Stimulated activated CD4-positive, alpha-beta T cell treated with anti-CD3 and anti-CD28 coated beads, Interleukin-4, amount 100 ng/mL, for 4 hours (primary cell): ENCODE measurements around the gene RPTN.
"Not testable (repeated sequence)": the region's sequence is repeated elsewhere in the genome, so short reads cannot be mapped to it uniquely, and the experiment has no call there.

Experiments used
- DNase-seq, 2 experiments: peaks; one replicate each; pipeline ENCODE4 v3.0.0-alpha.2; 2020

Gene RPTN

DNA sequence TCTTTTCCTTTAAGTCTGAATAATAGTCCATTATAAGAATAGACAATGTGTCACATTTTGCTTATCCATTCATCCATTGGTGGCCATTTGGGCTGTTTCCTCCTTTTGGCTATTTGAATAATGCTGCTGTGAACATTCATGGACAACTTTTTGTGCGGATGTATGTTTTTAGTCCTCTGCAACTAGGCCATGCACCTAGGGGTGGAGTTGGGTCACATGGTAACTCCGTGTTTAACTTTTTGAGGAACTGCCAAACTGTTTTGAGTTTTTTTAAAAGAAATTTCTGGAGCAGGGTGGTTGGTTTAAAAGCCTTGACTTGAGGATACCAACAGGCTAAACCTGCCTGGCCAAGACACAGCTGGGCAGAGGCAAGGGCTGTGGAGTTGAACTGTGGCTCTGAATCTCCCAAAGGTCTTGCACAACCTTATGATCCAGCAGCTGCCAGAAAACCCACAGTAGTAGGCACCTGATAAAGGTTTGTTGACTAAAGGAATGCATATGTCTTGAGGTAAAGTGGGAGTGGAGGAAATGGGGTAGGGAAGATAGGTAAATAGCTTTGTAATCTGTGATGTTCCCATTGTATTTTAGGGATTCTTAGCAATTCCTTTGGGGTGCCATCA lies 5.6 kb upstream of the RPTN start:
- no peak for DNase-seq

DNA sequence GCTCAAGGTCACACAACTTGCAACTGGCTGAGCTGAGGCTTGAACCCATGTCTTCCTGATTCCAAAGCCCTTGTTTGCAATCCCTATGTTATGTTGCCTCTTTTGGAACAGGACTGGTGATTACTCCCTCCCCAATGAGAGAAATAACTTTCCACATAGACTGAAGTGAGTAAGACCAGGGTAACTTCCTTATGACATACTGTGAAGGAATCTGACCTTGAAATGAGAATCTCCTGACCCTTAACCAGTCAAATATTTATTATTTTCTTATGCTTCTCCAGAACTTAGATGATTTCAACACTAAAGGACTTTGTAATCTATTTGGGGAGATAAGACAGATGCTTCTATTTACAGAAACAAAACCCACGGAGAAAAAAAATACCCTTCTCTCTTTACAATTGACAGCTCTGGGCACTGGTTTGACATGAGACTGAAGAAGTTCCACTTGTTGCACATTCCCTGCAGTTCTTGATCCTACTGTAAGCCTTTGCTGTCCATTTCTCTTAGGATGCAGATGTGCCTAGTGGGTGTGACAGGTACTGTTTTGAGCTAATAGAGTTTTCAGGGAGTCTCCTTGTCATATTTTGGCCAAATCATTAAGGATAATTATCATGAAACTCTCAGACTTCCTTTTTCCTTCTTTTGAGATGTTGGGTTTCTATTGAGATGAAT lies 3.9 kb upstream of the RPTN start:
- DNase-seq = no peak

DNA sequence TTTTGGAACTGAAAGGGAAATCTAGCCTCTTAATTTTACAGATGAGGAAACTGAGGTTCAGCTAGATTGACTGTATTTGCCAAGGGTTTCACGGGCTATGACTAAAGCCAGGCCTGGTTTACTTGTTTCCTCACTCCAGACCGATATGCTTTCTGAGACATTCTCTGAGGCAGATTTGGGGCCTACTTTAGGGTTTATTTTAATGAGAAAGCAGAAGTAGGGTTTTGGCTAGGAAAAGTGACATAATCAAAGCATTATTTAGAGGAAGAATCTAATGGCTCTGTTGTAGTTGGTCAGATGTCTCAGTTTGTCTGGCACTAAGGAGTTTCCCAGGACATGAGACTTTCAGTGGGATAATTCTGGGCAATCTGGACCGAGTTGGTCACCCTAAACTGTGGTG lies 1.5 kb upstream of the RPTN start:
- DNase-seq = no peak

DNA sequence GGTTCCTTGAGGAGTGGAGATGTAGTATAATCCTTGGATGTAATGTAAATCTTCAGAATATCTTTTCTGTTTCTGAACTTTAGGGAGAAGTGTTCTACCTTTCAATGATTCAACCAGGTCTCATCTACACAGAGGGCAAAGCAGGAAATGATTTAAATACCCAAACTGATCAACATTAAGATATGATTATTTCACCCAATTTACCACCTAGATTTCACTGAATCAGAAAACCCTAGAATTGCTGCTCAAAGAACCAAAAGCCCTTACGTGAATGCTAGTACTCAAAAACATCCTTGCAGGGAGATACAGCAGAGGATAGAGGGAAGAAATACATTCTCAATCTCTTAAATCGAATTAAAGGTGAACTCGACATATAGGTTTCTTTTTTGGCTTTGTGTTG lies 5.0 kb downstream of the RPTN start:
- DNase-seq = no peak

DNA sequence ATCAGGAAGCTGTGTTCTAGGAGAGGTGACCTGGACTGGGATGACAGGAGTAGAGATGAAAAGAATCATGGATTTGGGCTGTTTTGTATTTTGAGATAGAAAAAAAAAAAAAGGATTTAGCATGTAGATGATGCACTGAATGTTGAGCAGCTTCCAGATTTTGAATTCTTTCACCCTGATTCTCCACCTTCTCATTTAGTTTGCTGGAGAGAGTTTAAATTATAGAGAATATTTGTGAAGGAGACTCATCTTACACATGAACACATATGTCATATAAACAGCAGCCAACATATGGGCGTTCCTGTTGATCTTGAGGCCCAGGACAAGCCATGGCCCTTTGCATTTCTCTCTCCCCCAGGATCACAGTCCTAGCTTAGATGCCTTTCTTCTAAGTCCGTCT lies 7.4 kb downstream of the RPTN start:
- no peak for DNase-seq

DNA sequence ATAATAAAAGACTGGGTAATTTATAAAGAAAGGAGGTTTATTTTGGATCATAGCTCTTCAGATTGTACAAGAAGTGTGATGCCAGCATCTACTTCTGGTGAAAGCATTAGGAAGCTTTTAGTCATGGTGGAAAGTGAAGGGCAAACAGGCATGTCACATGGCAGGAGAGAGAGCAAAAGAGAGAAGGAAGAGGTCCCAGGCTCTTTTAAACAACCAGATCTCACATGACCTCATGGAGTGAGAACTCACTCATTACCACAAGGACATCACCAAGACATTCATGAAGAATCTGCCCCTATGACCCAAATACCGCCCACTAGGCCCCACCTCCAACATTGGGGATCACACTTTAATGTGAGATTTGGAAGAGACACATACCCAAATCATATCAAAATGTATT lies 10.0 kb downstream of the RPTN start:
- DNase-seq = no peak

DNA sequence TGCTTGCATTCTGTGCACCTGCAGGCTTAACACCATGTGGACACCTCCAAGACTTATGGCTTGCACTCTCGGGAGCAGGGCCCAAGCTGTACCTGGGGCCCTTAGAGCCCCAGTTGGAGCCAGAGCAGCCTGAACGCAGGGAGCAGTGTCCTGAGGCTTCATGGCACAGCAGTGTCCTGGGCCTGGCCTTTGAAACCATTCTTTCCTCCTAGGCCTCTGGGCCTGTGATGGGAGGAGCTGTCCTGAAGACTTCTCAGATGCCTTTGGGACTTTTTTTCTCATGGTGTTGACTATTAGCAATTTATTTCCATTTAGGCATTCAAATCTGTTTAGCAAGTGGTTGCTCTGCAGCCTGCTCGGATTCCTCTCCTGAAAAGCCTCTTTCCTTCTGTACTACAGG lies 11.0 kb downstream of the RPTN start:
- no peak for DNase-seq

DNA sequence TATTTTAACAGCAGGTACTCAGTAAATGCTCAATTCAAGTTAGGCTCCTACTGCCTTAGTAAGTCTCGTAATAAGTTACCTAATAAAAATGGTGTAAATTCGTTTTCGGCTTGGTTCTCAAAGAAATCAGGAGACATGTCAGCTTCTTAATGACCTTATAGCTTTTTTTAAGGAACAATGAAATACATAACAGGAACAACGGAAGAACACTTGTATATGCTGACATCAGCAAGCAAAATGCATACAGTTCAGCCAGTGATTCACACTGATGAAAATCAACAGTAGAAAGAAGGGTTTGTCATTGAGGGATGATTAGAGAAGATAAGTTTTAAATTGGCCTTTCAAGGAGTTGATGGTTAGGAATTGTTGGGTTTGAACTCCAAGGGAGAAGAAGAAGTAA lies 13.3 kb downstream of the RPTN start:
- no peak for DNase-seq

DNA sequence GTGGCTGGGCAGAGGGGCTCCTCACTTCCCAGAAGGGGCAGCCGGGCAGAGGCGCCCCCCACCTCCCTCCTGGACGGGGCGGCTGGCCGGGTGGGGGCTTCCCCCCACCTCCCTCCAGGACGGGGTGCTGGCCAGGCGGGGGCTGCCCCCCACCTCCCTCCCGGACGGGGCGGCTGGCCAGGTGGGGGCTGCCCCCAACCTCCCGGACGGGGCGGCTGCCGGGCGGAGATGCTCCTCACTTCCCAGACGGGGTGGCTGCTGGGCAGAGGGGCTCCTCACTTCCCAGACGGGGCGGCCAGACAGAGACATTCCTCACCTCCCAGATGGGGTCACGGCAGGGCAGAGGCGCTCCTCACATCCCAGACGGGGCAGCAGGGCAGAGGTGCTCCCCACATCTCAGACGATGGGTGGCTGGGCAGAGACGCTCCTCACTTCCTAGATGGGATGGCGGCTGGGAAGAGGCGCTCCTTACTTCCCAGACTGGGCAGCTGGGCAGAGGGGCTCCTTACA lies 14.3 kb downstream of the RPTN start:
- DNase-seq = not testable (repeated sequence)

DNA sequence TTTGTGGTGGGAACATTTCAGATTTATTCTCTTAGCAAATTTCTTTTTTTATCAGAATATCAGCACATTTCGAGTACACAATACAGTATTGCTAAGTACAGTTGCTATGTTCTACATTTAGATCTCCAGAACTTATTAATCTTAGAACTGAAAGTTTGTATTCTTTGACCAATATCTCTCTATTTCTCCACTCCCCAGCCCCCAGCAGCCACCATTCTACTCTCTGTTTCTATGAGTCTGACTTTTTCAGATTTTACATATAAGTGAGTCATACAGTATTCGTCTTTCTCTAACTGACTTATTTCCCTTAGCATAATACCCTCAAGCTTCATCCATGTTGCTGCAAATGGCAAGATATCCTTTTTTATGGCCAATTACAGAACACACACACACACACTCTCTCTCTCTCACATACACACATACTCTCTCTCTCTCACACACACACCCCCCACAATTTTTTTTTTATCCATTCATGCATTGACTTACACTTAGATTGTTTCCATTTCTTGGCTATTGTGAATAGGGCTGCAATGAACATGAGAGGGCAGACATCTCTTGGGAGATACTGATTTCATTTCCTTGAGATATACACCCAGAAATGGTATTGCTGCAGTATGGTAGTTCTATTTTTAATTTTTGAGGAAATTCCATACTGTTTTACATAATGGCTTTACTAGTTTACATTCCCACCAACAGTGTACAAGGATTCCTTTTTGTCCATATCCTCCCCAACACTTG lies 15.7 kb downstream of the RPTN start:
- peak in 1 of 2 experiments; percentile 4 for DNase-seq

DNA sequence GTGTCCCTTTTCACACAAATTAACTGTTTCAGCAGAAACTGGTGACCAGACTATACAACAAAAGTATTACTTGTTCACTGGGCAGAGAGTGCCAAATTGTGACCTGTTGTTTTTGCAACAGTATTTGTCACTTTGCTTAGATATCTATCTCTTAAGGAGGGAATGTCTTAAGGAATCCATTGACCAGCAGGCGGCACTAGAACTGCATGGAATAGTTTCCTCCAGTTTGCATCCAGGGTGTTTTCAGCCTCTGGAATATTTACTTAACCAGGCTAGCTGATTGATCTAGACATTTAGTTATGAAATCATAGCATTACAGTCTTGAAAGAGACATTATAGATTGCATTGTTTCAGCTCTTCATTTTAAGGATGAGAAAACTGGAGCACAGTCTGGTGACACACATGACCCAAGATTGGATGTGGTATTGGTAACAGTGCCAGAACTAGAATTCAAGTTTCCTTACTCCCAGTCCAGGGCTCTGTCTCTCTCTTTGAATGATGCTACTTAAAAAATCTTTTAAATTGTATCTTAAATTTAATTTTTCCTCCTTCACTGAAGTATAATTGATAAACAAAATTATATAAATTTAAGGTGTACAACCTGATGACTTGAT lies 16.9 kb downstream of the RPTN start:
- no peak for DNase-seq

DNA sequence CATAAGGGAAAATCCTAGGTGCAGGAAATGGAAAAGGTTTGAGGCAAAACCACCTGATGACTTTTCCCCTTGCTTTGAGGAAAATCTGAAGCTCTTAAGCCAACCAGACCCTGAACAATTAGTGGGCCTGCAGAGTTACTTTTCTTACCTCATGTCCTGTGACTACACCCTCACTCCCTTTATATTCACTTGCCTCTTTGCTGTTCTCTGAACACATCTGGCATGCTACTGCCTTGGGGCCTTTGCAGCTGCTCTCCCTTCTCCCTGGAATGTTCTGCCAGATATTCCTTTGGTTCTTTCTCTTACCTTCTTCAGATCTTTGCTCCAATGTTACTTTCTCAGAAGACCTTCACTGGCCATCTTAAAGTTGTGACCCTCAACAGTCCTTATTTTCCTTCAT lies 21.8 kb downstream of the RPTN start:
- DNase-seq = no peak

DNA sequence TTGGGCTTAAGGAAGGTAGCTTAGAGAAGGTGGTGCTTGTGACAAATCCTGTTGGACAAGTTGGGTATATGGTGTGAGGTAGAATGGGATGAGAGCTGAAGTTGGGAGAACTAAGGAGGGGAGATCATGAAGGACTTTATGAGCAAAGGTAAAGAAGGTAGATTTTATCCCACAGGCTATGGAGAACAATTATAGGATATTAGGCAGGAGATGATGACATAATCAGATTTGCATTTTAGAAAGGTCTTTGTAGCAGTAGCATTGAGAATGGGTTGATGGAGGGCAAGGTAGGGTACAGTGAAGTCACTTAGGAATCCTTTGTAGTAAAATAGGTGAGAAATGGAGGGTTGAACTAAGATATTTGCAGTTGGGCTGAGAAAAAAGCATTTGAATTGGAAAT lies 28.8 kb downstream of the RPTN start:
- no peak for DNase-seq

DNA sequence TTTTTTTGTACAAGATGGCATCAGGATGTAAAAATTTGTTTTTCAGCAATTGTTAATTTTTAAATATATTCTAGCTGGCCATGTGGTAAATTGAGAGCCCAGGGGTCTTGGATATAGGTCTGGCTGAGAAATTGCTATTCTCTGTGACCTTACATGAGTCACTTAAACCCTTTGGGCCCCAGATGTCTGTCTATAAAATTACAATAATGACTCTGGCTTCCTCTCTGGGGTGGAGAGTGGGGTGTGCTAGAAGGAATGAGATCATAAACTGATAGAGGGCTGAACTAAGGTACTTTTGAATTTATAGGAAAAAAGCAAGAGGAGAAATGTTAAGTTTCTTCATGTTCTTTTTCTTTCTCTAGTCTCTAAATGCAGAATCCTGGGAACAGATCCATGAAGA lies 31.4 kb downstream of the RPTN start:
- no peak for DNase-seq

DNA sequence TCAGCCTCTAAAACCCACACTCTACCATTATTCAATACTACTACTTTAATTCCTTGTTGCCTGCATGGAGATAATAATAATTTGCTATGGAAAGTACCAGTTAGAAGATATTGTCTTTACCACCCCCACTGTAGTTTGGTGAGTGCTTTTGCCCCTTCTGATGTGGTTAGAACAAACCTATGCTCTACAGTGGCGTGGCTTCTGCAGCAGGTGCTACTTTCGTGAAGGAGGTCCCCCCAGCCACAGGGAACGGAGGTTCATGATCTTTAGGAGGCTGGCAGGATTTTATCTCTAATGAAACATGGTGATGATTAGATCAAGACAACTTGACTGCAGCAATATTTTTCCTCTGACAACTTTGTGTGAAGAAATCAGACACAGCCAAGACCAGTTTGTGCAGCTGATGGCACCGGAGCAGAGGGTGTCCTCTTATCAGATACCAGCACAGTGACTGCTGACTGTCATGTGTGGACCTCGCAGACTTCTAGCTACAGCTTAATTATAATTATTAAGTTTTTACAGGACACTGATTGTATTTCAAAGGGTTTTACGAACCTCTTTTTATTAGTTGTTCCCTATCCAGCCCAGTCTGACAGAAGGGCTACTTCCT lies 33.1 kb downstream of the RPTN start:
- no peak for DNase-seq

DNA sequence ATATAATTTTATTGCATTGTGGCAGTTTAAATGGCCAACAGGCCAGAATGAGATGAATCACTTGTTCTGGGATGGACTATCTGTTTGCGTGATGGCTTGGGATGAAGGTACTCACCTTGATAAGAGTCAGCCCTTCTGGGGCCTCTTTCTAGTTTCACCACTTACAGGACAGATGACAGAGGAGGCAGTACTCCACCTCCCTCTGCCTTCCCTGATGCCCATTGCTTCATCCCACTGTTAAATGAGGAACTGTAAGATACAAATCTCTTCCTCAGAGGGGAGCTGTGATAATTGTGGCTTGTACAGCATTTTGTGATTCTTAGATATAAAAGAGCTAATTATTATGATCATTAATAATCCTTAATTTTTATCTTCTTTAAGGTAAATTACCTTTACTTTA lies 40.1 kb downstream of the RPTN start:
- DNase-seq = no peak

DNA sequence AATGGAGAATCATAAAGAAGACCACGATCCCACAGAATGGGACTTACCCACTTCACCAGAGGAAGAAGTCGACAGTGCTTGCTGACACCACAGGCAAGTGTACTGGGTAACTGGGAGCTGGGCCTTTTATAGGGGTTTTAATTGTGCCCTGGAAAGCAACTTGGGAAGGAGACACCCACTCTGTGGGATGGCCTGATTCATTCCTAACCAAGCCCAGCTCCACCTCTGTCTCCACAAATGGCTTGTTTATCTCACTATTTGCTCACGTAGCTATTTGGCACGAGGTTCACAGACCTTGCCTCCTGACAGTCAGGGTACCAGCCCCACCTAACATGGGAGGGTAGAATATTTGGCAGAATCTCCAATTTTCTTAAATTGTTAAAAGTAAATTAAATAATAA lies 43.7 kb downstream of the RPTN start, which contains the start of gene TCHH:
TCHH (minus strand) TSS at position 101 of the 400 bp plus-strand sequence. CDS start 1,364 bp downstream, outside the sequence.
- DNase-seq = no peak

DNA sequence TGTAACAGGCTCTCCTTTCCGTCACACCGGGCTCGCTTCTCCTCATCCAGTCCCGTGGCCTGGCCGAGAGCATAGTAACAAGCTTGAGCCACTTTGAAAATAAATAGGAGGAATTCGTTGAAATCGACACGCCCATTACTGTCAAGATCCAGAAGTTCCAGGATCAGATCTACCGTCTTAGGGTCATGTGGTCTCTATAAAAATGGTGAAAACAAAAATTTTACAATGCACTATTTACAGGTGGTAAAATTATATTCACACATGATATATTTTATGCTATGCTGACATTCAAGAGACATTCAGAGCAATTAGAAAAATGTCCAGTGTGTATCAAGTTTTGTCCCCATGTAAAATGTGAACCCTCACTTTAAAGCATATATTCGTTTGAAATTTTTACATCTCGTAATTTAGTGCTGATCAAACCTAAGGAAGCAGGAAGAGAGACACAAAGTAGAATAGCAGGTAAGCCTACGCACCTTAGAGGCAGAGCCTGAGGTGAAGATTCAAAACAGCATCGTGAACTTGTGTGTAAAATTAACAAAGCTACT lies 46.1 kb downstream of the RPTN start:
- DNase-seq = no peak

DNA sequence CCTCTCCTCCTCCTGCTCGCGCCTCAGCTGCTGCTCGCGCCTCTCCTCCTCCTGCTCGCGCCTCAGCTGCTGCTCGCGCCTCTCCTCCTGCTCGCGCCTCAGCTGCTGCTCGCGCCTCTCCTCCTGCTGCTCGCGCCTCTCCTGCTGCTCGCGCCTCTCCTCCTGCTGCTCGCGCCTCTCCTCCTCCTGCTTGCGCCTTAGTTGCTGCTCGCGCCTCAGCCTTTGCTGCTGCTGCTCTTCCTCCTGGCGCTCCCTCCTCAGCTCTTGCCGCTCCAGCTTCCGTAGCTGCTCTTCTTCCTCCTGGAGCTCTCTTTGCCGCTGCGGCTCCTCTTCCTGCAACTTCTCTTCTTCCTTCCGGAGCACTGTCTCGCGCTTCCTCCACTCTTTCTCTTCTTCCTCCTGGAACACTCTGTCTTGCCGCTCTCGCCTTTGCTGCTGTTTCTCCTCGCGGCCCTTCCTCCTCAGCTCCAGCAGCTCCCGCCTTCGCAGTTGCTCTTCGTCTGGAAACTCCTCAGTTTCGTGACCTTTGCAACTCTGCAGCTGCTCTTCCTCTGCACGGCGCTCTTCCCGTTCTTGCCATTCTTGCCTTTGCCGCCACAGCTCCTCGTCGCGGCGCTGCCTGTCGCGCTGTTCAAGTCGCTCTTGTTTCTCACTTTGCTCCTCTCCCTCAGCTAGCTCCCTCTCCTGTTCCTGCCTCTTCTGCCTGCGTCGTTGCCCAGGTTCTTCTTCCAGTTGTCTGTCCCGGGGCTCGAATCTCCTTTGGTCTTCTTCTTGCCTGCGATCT lies 46.7 kb downstream of the RPTN start:
- DNase-seq = no peak

DNA sequence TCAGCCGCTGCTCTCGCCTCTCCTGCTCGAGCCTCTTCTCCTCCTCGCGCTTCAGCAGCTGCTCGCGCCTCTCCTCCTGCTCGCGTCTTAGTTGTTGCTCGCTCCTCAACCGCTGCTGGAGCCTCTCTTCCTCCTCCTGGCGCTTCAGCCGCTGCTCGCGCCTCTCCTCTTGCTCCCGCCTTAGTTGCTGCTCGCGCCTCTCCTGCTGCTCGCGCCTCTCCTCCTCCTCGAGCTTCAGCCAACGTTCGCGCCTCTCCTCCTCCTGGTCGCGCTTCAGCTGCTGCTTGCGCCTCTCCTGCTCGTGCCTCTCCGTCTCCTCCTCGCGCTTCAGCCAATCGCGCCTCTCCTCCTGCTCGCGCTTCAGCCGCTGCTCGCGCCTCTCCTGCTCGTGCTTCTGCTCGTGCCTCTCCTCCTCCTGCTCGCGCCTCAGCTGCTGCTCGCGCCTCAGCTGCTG lies 47.5 kb downstream of the RPTN start:
- peak in 1 of 2 experiments; percentile 16 for DNase-seq

DNA sequence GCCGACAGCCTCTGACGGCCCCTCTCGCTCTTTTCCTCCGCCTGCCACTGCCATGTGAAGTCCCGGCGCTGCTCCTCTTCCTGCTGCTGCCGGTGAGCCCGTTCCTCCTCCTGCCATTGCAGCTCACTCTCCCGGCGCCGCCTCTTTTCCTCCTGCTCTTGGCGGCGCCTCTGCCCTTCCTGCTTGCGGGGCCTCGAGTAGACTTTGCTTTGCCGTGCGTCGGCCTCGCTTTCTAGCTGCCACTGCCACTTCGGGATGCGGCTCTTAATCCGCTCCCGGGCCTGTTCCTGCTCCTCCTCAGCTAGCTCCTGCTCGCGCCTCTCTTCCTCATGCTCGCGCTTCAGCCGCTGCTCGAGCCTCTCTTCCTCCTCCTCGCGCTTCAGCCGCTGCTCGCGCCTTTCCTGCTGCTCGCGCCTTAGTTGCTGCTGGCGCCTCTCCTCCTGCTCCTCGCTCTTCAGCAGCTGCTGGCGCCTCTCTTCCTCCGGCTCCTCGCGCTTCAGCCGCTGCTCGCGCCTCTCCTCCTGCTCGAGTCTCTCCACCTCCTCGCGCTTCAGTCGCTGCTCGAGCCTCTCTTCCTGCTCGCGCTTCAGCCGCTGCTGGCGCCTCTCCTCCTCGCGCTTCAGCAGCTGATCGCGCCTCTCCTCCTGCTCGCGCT lies 48.0 kb downstream of the RPTN start:
- DNase-seq = peak in 1 of 2 experiments; percentile 23
